ENCODE results near the gene SLC6A6. TPM values are rescaled to one million over a fixed set of nuclear protein-coding genes. Genes with fewer than 3 reads are reported as not detected.

SLC6A6 gene
- 10 to 100 TPM; 22.5 to 33.0 (median 28.6) TPM for total RNA-seq (2021; fragmentation: NEBNext Ultra II Directional; extraction: Animal tissue kit (Norgen Biotek cat#: 25700))
- long read RNA-seq, partial matches to known transcripts: 0 of 6 reads
- long read RNA-seq, other reads (novel, unspliced or antisense): 3 of 6 reads

GRCh38 chr3:14402304-14402811 lies at the start of gene SLC6A6:
SLC6A6 (plus strand) TSS chr3:14402606; CDS start chr3:14443635, 41,029 bp downstream.
- DNase-seq: peak; percentile 93
- TF ChIP-seq, protein P1, sequence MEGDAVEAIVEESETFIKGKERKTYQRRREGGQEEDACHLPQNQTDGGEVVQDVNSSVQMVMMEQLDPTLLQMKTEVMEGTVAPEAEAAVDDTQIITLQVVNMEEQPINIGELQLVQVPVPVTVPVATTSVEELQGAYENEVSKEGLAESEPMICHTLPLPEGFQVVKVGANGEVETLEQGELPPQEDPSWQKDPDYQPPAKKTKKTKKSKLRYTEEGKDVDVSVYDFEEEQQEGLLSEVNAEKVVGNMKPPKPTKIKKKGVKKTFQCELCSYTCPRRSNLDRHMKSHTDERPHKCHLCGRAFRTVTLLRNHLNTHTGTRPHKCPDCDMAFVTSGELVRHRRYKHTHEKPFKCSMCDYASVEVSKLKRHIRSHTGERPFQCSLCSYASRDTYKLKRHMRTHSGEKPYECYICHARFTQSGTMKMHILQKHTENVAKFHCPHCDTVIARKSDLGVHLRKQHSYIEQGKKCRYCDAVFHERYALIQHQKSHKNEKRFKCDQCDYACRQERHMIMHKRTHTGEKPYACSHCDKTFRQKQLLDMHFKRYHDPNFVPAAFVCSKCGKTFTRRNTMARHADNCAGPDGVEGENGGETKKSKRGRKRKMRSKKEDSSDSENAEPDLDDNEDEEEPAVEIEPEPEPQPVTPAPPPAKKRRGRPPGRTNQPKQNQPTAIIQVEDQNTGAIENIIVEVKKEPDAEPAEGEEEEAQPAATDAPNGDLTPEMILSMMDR (IDR thresholded peaks at IDR 0.05): peak; percentile 61
- peaks cover 10% of the 10 kb centered on the region for H3K36me3 Mint-ChIP-seq (ENCODE audit: low read depth)
- peak within 1 kb of the TSS; percentile 93 for H3K27ac Mint-ChIP-seq
- H3K4me3 Mint-ChIP-seq: peak within 1 kb of the TSS; percentile 100
- peaks cover 9% of the 10 kb centered on the region for H3K27me3 Mint-ChIP-seq (ENCODE audit: insufficient read depth)
- no peaks in the 10 kb centered on the region for H3K9me3 Mint-ChIP-seq
- peaks cover 27% of the 10 kb centered on the region for H3K4me1 Mint-ChIP-seq (ENCODE audit: low read depth)

DNA sequence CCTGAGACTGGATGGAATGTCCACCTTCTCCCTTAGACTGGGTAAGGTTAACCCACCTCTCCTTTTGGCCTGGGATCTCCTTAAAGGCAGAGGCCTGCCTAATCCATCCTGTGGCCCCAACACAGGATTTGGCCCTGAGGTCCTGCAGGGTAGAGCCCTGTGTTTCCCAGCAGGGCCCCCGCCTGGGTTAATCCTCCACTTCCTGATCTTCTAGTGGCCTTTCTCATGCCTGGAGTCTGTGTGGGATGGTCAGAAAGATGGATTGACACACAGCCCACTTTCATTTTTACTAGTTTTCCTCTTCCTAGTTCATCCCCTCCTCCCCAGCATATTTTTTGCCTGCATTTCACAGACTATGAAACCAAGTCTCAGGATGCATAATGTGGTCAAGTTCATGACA lies 48.9 kb upstream of the SLC6A6 start:
- no peak overlapping the region for H3K27ac Mint-ChIP-seq
- no peak overlapping the region for H3K4me3 Mint-ChIP-seq
- TF ChIP-seq, protein P1 (IDR thresholded peaks at IDR 0.05): no peak
- peaks cover 5% of the 10 kb centered on the region for H3K4me1 Mint-ChIP-seq (ENCODE audit: low read depth)
- peaks cover 28% of the 10 kb centered on the region for H3K27me3 Mint-ChIP-seq (ENCODE audit: insufficient read depth)
- H3K9me3 Mint-ChIP-seq: no peaks in the 10 kb centered on the region
- no peaks in the 10 kb centered on the region for H3K36me3 Mint-ChIP-seq (ENCODE audit: low read depth)
- DNase-seq: no peak

DNA sequence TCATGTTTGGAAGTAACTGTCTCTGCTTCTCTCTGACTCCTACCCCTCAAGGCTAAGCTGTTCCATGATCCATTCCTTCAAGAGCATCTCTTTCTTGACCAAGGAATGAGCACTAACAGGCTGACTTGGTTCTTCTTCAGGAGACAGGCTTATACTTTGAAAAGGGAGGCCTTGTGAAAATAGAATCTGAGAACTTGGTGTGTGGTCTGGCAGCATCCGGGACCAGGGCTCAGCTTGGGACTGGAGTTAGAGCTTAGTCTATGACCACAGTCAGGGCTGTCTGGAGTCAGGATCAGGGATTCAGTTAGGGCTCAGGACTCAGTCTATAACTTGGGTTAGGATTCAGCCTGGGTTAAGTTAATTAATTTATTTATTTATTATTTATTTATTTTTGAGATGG lies 44.9 kb upstream of the SLC6A6 start:
- Mint-ChIP-seq H3K9me3 (no peaks in the 10 kb centered on the region), H3K27me3 (ENCODE audit: insufficient read depth) (peaks cover 30% of the 10 kb centered on the region), H3K4me1 (ENCODE audit: low read depth) (peaks cover 11% of the 10 kb centered on the region), H3K27ac (no peak overlapping the region), H3K4me3 (no peak overlapping the region), H3K36me3 (ENCODE audit: low read depth) (no peaks in the 10 kb centered on the region)
- no peak for DNase-seq
- TF ChIP-seq, protein P1 (IDR thresholded peaks at IDR 0.05): no peak

- no peaks in the 10 kb centered on the region for H3K9me3 Mint-ChIP-seq
- no peak for DNase-seq
- TF ChIP-seq, protein P1 (IDR thresholded peaks at IDR 0.05): no peak
- peak overlapping the region; percentile 71 for H3K4me3 Mint-ChIP-seq
- H3K4me1 Mint-ChIP-seq (ENCODE audit: low read depth): peaks cover 14% of the 10 kb centered on the region
- no peaks in the 10 kb centered on the region for H3K36me3 Mint-ChIP-seq (ENCODE audit: low read depth)
- H3K27ac Mint-ChIP-seq: no peak overlapping the region
- peaks cover 32% of the 10 kb centered on the region for H3K27me3 Mint-ChIP-seq (ENCODE audit: insufficient read depth)
Observed at GRCh38 chr3:14358426-14359211, 43.8 kb upstream of the SLC6A6 start.

DNA sequence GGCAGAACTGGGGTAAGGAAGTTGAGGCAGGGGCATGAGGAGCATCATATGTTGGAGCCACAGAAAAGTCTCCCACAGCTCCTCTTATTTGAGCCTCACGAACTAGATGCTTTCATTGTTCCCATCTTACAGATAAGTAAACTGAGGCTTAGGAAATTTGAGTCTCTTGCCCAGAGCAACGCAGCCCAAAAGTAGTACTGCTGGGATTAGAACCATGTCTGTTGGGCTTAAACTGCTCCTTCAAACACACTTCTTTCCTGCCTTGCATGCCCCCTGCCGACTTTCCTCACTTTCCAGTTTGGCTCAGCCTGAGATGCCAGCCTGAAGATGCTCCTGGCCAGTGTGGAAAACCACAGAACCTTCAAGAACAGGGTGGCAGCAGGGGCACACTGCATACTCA lies 43.1 kb upstream of the SLC6A6 start:
- Mint-ChIP-seq H3K27me3 (ENCODE audit: insufficient read depth) (peaks cover 29% of the 10 kb centered on the region), H3K36me3 (ENCODE audit: low read depth) (no peaks in the 10 kb centered on the region), H3K4me1 (ENCODE audit: low read depth) (peaks cover 22% of the 10 kb centered on the region), H3K9me3 (no peaks in the 10 kb centered on the region), H3K27ac (no peak overlapping the region), H3K4me3 (no peak overlapping the region)
- no peak for DNase-seq
- TF ChIP-seq, protein P1 (IDR thresholded peaks at IDR 0.05): no peak

Measured in HFFc6 (cell line).